ENCODE results near the gene METTL15.

DNA sequence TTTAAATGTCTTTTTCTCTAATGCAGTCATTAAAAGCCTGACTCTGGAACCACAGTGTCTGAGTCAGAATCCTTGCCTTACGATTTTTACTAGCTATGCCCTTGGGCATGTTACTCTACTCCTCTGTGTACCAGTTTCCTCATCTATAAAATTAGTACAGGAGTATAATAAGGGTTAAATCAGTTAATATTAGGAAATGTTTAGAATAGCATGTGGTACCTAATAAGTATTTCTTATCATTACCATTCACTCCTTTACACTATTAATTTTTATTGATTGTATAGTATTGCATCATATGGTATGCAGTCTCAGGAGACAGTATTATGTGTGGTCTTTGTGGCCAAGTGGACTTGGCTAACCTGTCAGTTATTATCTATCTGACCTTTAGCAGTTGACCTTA, 68.2 kb downstream of the METTL15 start:
- TF ChIP-seq POLR2A (IDR thresholded peaks at IDR 0.05) = no peak
- TF ChIP-seq, protein P1, sequence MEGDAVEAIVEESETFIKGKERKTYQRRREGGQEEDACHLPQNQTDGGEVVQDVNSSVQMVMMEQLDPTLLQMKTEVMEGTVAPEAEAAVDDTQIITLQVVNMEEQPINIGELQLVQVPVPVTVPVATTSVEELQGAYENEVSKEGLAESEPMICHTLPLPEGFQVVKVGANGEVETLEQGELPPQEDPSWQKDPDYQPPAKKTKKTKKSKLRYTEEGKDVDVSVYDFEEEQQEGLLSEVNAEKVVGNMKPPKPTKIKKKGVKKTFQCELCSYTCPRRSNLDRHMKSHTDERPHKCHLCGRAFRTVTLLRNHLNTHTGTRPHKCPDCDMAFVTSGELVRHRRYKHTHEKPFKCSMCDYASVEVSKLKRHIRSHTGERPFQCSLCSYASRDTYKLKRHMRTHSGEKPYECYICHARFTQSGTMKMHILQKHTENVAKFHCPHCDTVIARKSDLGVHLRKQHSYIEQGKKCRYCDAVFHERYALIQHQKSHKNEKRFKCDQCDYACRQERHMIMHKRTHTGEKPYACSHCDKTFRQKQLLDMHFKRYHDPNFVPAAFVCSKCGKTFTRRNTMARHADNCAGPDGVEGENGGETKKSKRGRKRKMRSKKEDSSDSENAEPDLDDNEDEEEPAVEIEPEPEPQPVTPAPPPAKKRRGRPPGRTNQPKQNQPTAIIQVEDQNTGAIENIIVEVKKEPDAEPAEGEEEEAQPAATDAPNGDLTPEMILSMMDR (IDR thresholded peaks at IDR 0.05) = no peak
